ENCODE results near the gene DPP4.
"Not testable (repeated sequence)": the region's sequence is repeated elsewhere in the genome, so short reads cannot be mapped to it uniquely, and the experiment has no call there.

DPP4 gene

DNA sequence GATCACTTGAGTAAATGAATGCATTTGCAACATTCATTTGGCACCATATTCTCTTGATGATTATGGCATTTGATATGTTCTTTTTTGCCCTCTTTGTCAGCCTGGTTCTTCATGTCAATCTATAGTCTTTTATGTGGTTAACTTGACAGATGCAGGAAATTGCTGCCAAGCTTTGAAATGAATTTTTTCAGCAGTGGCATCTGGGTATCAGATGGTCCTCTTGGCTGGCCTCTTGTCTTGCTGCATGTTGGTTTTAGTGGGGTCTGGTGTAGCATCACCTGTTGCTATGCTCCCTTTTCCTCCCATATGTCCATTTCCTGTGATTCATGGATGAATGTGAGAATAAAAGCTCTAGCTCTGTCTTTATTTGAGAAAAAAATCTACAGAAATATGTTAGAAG, 119.9 kb downstream of the DPP4 start:
- TF ChIP-seq, protein P1, sequence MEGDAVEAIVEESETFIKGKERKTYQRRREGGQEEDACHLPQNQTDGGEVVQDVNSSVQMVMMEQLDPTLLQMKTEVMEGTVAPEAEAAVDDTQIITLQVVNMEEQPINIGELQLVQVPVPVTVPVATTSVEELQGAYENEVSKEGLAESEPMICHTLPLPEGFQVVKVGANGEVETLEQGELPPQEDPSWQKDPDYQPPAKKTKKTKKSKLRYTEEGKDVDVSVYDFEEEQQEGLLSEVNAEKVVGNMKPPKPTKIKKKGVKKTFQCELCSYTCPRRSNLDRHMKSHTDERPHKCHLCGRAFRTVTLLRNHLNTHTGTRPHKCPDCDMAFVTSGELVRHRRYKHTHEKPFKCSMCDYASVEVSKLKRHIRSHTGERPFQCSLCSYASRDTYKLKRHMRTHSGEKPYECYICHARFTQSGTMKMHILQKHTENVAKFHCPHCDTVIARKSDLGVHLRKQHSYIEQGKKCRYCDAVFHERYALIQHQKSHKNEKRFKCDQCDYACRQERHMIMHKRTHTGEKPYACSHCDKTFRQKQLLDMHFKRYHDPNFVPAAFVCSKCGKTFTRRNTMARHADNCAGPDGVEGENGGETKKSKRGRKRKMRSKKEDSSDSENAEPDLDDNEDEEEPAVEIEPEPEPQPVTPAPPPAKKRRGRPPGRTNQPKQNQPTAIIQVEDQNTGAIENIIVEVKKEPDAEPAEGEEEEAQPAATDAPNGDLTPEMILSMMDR (conservative IDR thresholded peaks at IDR 0.05; ENCODE audit: low read depth): no peak
- H3K27ac ChIP-seq: no peak overlapping the region
- DNase-seq (ENCODE audit: low spot score): no peak
- CTCF ChIA-PET: no interaction called here
- POLR2A ChIA-PET (ENCODE audit: low non-redundant PET): no interaction called here

DNA sequence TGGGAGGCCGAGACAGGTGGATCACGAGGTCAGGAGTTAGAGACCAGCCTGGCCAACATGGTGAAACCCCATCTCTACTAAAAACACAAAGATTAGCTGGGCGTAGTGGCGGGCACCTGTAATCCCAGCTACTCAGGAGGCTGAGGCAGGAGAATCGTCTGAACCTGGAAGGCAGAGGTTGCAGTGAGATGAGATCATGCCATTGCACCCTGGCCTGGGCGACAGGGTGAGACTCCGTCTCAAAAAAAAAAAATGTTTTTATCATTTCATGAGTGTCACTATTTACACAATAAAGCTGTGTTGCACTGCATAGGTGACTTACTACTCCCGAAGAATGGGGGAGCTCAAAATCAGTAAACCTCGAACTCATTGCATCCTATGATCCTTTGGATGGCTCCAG, 120.6 kb downstream of the DPP4 start:
- CTCF ChIA-PET: interaction anchor here (0.6 kb wide), 2 partner anchors 19 to 383 kb away, joined by 3 to 5 read pairs; no protein-coding TSS in a partner anchor
- POLR2A ChIA-PET (ENCODE audit: low non-redundant PET); H3K27ac ChIP-seq; DNase-seq (ENCODE audit: low spot score): not testable (repeated sequence)

DNA sequence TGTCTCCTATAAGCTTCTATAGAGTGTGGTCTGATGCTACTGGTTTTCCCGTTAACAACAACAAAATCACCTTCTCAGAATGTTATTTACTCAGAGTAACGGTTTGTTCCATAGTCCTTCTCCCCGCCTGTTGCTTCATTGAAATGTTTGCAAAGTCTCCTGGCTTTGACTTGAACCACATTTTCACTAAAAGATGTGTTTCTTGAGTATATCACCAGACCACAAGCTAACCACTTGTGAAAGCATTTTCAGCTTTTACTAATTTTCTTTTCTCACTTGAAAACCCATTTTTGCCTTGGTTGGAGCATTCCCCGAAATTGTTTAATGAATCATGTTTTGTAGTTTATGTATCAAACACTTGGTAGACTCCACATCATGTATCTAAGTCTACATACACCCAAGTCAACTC, 121.2 kb downstream of the DPP4 start:
- ChIA-PET POLR2A (ENCODE audit: low non-redundant PET) (no interaction called here), CTCF (interaction anchor here (0.6 kb wide), 1 partner anchor 18 kb away, joined by 3 read pairs; no protein-coding TSS in a partner anchor)
- DNase-seq (ENCODE audit: low spot score): no peak
- H3K27ac ChIP-seq: no peak overlapping the region
- TF ChIP-seq, protein P1 (conservative IDR thresholded peaks at IDR 0.05; ENCODE audit: low read depth): no peak

DNA sequence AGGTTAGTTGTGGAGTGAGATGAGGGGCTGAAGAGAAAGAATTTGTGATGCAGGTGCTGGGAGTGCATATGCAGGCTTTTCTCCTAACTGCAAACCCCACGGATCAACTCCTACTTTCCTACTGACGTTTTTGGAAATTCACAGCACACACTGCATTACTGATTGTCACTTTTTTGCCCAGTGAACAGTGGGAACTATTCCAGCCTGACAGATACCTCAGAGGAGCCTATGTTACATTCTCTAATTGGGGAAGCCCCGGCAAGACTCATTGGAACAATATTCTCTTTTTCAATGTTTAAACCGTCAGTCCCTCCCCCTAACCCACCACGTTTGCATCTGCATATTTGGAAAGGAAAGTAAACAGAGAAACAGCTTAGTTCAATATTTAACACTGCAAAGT, 126.2 kb downstream of the DPP4 start:
- no peak for DNase-seq (ENCODE audit: low spot score)
- TF ChIP-seq, protein P1 (conservative IDR thresholded peaks at IDR 0.05; ENCODE audit: low read depth): no peak
- ChIA-PET CTCF (interaction anchor here (0.7 to 0.9 kb wide), 3 partner anchors 15 to 362 kb away, joined by 3 read pairs; no protein-coding TSS in a partner anchor), POLR2A (ENCODE audit: low non-redundant PET) (no interaction called here)
- no peak overlapping the region for H3K27ac ChIP-seq

- POLR2A ChIA-PET (ENCODE audit: low non-redundant PET): no interaction called here
- TF ChIP-seq, protein P1 (conservative IDR thresholded peaks at IDR 0.05; ENCODE audit: low read depth): no peak
- CTCF ChIA-PET: interaction anchor here (0.9 to 1.2 kb wide), 4 partner anchors 13 to 720 kb away, joined by 3 to 10 read pairs (median 4); no protein-coding TSS in a partner anchor
- DNase-seq (ENCODE audit: low spot score): no peak
- no peak overlapping the region for H3K27ac ChIP-seq
Observed at GRCh38 chr2:161947406-161947805, 126.6 kb downstream of the DPP4 start.

- DNase-seq (ENCODE audit: low spot score): peak; percentile 22
- ChIA-PET CTCF (interaction anchor here (0.6 to 1.2 kb wide), 10 partner anchors 14 to 719 kb away, joined by 3 to 10 read pairs (median 4); no protein-coding TSS in a partner anchor), POLR2A (ENCODE audit: low non-redundant PET) (no interaction called here)
Observed at GRCh38 chr2:161946489-161947107, 127.4 kb downstream of the DPP4 start.

DNA sequence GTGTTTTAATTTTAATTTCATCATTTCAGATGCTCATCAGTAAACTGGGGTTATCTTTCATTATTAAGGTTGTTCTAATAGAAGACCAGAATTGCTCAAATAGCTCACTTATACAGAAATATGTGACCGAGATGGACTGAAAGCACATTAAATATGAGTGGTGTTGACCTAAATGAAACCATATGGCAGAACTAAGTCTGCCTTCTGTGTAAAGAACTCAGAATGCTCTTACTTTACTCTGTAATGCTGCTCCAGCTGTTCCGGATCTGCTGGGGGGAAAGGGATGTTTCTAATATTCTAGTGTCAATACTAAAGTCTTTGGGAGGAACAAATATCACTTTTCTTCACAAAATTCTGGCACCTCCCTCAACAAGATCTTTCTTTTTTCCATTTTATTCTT, 131.0 kb downstream of the DPP4 start:
- no peak overlapping the region for H3K27ac ChIP-seq
- ChIA-PET POLR2A (ENCODE audit: low non-redundant PET) (no interaction called here), CTCF (interaction anchor here (0.6 kb wide), 1 partner anchor 784 kb away, joined by 3 read pairs; no protein-coding TSS in a partner anchor)
- TF ChIP-seq, protein P1 (conservative IDR thresholded peaks at IDR 0.05; ENCODE audit: low read depth): no peak
- no peak for DNase-seq (ENCODE audit: low spot score)

More at GRCh38 chr2:161946489-161947107, 127.4 kb downstream of the DPP4 start:
- TF ChIP-seq, protein P1 (conservative IDR thresholded peaks at IDR 0.05; ENCODE audit: low read depth): peak; percentile 57
- no peak overlapping the region for H3K27ac ChIP-seq
